Stimulated activated CD4-positive, alpha-beta T cell treated with anti-CD3 and anti-CD28 coated beads, Interleukin-4, amount 100 ng/mL, for 48 hours (primary cell): Measurements from ENCODE around the gene PDS5B.
"Not testable (repeated sequence)": the region's sequence is repeated elsewhere in the genome, so short reads cannot be mapped to it uniquely, and the experiment has no call there.

Experiments used
- DNase-seq, 2 donors: peaks; one replicate each; pipeline ENCODE4 v3.0.0-alpha.2; 2020; ENCODE audit warnings: low read depth in 2 of 2

PDS5B gene

DNA sequence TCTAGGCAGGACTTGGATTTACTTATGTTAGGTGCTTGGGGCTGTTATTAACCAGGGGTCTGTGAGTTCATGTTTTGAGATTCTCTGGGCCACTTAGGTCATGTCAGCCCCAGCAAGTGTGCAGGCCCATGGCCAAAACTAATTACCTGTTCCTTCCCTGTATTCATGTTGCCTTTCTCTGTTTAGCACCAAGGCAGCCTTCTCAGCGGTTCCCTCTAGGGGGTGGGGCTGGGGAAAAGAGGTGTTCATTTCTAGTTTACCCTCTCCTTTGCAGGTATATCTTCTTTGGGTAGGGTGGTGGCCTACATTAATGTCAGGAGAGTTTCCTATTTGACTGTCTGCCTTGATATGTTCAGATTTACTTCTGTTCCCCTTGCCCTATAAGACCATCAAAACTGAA, 61.7 kb downstream of the PDS5B start:
- no peak for DNase-seq

- DNase-seq = peak; percentile 34 to 62
These were observed 64.6 kb downstream of the PDS5B start for GRCh38 chr13:32650705-32651311.

DNA sequence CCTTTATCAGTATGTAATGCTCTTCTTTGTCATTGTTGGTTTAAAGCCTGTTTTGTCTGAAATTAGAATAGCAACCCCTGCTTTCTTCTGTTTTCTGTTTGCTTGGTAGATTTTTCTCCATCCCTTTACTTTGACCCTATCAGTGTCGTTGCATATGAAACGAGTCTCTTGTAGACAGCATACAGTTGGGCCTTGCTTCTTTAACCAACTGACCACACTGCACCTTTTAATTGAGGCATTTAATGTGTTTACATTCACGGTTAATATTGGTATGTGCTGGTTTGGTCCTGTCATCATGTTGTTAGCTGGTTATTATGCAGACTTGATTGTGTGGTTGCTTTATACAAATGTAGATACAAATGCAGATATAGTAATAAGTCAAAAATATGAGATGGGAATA, 71.1 kb downstream of the PDS5B start:
- no peak for DNase-seq

- DNase-seq = no peak
These were observed 73.5 kb downstream of the PDS5B start for GRCh38 chr13:32659736-32660135.

DNA sequence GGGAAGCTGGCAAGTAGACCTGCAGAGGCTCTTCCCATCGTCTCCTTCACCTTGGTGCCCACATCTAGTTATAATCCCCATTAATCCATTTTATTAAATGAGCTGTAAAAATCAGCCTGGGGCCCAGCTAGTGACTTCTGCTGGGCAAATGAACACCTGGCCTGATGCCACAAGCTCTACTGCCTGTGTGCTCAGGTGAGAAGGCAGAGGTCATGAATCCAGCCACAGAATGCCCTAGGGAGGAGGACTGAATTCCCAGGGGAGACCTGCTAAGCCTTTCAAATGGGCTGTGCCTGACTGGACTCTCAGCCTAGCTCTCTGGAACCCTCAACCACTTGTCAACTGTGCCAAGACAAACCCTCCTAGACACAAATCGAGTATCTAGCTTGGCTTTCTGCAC, 74.0 kb downstream of the PDS5B start:
- no peak for DNase-seq

- DNase-seq = no peak
These were observed 75.4 kb downstream of the PDS5B start for GRCh38 chr13:32661685-32662084.

- no peak for DNase-seq
These were observed 77.4 kb downstream of the PDS5B start for GRCh38 chr13:32663660-32664059.

DNA sequence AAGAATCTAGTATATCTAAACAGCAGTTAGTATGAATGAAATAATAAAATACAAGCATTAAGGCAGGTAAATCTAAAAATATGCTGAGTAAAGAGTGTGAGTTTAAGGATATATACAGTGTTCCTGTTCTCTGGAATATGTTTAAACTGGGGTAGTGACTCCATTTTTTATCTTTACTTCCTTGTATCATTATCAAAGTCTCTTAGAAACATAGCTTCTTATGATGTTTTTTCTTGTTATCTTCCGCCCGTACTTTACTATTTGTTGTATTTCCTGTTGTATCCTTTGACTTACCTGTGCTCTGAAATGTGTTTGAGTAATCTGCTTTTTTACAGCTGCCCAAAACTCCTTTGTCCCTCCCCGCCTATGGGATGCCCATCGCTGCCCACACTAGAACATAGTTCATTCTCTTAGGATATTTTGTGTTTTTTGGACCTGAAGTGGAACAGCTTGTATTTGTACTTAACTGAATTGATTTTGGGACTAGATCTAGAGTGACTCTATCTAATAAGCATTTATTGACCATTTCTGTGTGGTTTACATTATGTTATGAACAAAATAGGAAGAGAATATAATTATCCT, 80.8 kb downstream of the PDS5B start:
- no peak for DNase-seq

GRCh38 chr13:32669030-32669646, 82.9 kb downstream of the PDS5B start:
- DNase-seq = no peak

GRCh38 chr13:32674503-32674902, 88.3 kb downstream of the PDS5B start:
- no peak for DNase-seq

DNA sequence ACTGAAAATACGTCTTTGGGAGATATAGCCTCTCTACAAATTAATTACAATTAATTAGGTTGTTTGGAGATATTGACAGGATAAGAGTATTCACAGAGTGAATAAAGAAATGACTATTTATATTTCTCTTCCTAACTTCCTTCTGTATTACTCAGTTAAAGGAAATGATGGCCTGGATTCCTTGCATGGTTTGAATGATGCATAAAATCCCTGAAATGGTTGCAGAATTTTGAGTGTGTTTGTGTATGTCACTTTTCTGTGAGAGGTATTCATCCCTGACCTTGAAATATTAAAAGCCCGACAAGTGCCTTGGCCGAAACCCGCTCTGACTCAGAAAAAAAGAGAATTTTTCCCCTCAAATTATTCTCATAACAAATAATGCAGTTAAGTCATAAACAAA, 90.0 kb downstream of the PDS5B start:
- DNase-seq = no peak

DNA sequence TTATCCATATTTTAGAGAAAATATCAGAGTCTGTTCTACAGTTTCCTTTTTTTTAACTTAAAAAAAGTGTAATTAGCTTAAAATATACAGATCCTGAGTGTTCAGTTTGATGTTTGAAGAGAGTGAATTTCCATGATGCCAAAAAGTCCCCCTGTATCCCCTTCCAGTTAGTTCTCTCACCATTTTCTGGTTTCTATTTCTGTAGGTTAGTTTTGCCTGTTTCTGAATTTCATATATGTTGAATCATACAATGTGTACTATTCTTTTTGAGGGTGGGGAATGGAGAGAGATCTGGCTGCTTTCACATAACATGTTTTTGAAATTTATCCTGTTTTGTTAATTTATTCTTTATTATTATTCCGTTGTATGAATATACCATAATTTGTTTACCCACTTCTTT, 95.9 kb downstream of the PDS5B start:
- no peak for DNase-seq

DNA sequence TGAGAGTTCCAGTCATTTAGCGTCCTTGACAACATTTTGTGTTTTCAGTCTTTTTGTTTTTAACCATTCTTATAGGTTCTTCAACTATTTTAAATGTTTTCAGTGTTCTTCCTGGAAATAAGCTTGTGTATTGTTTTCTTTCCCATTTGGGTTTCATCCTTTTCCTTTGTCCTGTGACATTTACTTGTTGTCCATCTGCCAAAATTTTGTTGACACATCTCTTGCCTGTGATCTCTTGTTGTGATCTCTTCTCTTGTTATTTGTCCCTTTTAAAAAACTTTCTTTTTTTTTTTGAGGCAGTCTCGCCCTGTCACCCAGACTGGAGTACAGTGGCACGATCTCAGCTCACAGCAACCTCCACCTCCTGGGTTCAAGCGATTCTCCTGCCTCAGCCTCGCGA, 96.5 kb downstream of the PDS5B start:
- DNase-seq = no peak

- DNase-seq = no peak
These were observed 101.0 kb downstream of the PDS5B start for GRCh38 chr13:32687275-32687674.

GRCh38 chr13:32695602-32696250, 109.5 kb downstream of the PDS5B start:
- no peak for DNase-seq

DNA sequence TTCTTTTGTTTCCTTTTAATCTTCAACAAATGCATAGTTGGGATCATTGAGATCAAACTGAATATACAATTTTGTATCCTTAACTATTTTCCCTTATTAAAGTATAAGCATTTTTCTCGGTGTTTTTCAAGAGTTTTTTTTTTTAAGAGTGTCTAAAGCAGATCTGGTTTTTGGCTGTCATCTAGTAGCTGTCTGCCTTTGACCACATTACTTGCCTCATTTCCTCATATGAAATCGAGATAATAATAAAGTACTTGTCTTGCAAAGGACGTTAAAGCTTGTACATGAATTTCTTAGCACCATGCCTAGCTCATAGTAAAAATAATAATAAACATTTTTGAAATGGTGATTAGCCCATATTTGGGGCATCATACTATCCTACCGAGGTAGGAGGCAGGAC, 121.2 kb downstream of the PDS5B start:
- no peak for DNase-seq

GRCh38 chr13:32713397-32713796, 127.1 kb downstream of the PDS5B start:
- DNase-seq = no peak

DNA sequence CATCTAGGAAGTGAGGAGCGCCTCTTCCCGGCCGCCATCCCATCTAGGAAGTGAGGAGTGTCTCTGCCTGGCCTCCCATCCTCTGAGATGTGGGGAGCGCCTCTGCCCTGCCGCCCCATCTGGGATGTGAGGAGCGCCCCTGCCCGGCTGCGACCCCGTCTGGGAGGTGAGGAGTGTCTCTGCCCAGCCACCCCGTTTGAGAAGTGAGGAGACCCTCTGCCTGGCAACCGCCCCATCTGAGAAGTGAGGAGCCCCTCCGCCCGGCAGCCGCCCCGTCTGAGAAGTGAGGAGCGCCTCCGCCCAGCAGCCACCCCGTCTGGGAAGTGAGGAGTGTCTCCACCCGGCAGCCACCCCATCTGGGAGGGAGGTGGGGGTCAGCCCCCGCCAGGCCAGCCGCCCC, 129.9 kb downstream of the PDS5B start:
- not testable (repeated sequence) for DNase-seq

GRCh38 chr13:32720026-32720425, 133.8 kb downstream of the PDS5B start:
- DNase-seq = no peak

- not testable (repeated sequence) for DNase-seq
These were observed 135.1 kb downstream of the PDS5B start for GRCh38 chr13:32721131-32722034.

GRCh38 chr13:32722340-32722739, 136.1 kb downstream of the PDS5B start:
- no peak for DNase-seq

DNA sequence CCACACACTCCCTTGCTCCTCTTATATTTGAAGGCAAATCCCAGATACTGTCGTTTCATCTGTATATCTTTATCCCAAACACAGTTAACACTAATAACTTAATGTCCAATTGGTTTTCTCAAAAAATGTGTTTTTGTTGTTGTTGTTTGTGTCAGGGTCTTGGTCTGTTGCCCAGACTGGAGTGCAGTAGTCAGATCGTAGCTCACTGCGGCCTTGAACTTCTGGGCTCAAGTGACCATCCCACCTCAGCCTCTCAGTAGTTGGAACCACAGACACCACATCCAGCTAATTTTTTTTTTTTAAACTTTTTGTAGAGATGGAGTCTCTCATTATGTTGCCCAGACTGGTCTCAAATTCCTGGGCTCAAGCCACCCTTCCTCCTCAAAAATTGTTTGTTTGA, 137.7 kb downstream of the PDS5B start:
- DNase-seq = no peak
